Neuronal stem cell (in vitro differentiated cells): ENCODE measurements around the gene FAM210A.
"Not testable (repeated sequence)": the region's sequence is repeated elsewhere in the genome, so short reads cannot be mapped to it uniquely, and the experiment has no call there.

ENCODE experiments used
- DNase-seq: peaks from one replicate; pipeline ENCODE4 v3.0.0-alpha.2; 2013; ENCODE audit warnings: low spot score
- H2AFZ ChIP-seq: one replicate; pipeline ENCODE4 v1.6.1; 2013; ENCODE audit warnings: mild to moderate bottlenecking, low read length, inconsistent platforms
- H2AK5ac ChIP-seq: 2 replicates; pipeline ENCODE4 v1.6.1; 2013; ENCODE audit warnings: low read depth, mild to moderate bottlenecking, inconsistent platforms, low read length, moderate library complexity, mixed read lengths
- H2BK120ac ChIP-seq: 2 replicates; pipeline ENCODE4 v1.6.1; 2013; ENCODE audit warnings: low read depth, mild to moderate bottlenecking, inconsistent platforms, low read length, moderate library complexity, mixed read lengths
- H2BK12ac ChIP-seq: one replicate; pipeline ENCODE4 v1.6.1; 2013; ENCODE audit warnings: low read length, inconsistent platforms
- H2BK15ac ChIP-seq: 2 replicates; pipeline ENCODE4 v1.6.1; 2013; ENCODE audit warnings: mild to moderate bottlenecking, low read length, inconsistent platforms, mixed read lengths
- H2BK5ac ChIP-seq: one replicate; pipeline ENCODE4 v1.6.1; 2013; ENCODE audit warnings: inconsistent platforms, mild to moderate bottlenecking, low read length, moderate library complexity
- H3K14ac ChIP-seq: one replicate; pipeline ENCODE4 v1.6.1; 2013; ENCODE audit warnings: low read length, inconsistent platforms
- H3K18ac ChIP-seq: 2 replicates; pipeline ENCODE4 v1.6.1; 2013; ENCODE audit warnings: low read length, inconsistent platforms
- H3K23ac ChIP-seq: 2 replicates; pipeline ENCODE4 v1.6.1; 2013; ENCODE audit warnings: low read depth, mild to moderate bottlenecking, mixed read lengths, low read length, inconsistent platforms; ENCODE audit not compliant: poor library complexity
- H3K27ac ChIP-seq: replicated peaks from 3 replicates; pipeline ENCODE4 v1.5.1; 2013; ENCODE audit warnings: low read length, inconsistent platforms
- H3K27me3 ChIP-seq, 3 experiments: 2 replicates each; pipeline ENCODE4 v1.6.1; 2013; ENCODE audit warnings: low read length in 3 of 3, mild to moderate bottlenecking in 2 of 3, inconsistent platforms in 1 of 3, low read depth in 1 of 3, mixed read lengths in 1 of 3, moderate library complexity in 1 of 3; ENCODE audit not compliant: control insufficient read depth in 3 of 3, insufficient read depth in 3 of 3
- H3K36me3 ChIP-seq, 2 donors: replicated peaks in 1 of 2; 2 replicates each; pipeline ENCODE4 v1.6.1; 2013; ENCODE audit warnings: low read length in 2 of 2; ENCODE audit not compliant: control insufficient read depth in 2 of 2, insufficient read depth in 2 of 2
- H3K4ac ChIP-seq: 2 replicates; pipeline ENCODE4 v1.6.1; 2013; ENCODE audit warnings: inconsistent platforms, mild to moderate bottlenecking, low read length, moderate library complexity
- H3K4me1 ChIP-seq, 2 donors: 1 replicate in 1 of 2; 2 replicates in 1 of 2; pipeline ENCODE4 v1.6.1; 2013; ENCODE audit warnings: low read length in 2 of 2, low read depth in 1 of 2; ENCODE audit not compliant: control insufficient read depth in 2 of 2, insufficient read depth in 1 of 2
- H3K4me2 ChIP-seq: one replicate; pipeline ENCODE4 v1.6.1; 2013; ENCODE audit warnings: mild to moderate bottlenecking, low read length, inconsistent platforms; ENCODE audit not compliant: insufficient read depth, poor library complexity, severe bottlenecking
- H3K4me3 ChIP-seq, 2 donors: 2 replicates each; pipeline ENCODE4 v1.5.1; 2013; ENCODE audit warnings: low read length in 2 of 2, mild to moderate bottlenecking in 2 of 2, inconsistent platforms in 1 of 2, moderate library complexity in 1 of 2
- H3K79me1 ChIP-seq: one replicate; pipeline ENCODE4 v1.6.1; 2013; ENCODE audit warnings: low read depth, mild to moderate bottlenecking, inconsistent platforms, low read length, moderate library complexity
- H3K9ac ChIP-seq: one replicate; pipeline ENCODE4 v1.6.1; 2013; ENCODE audit warnings: mild to moderate bottlenecking, low read depth, low read length, inconsistent platforms; ENCODE audit not compliant: poor library complexity
- H3K9me3 ChIP-seq, 2 donors: replicated peaks in 1 of 2; 2 replicates each; pipeline versions ENCODE3 to v1.6.1; 2013; ENCODE audit warnings: low read length in 2 of 2, mild to moderate bottlenecking in 2 of 2, inconsistent platforms in 1 of 2, low read depth in 1 of 2, mixed read lengths in 1 of 2, moderate library complexity in 1 of 2; ENCODE audit not compliant: control insufficient read depth in 2 of 2, insufficient read depth in 1 of 2
- H4K8ac ChIP-seq: one replicate; pipeline ENCODE4 v1.6.1; 2013; ENCODE audit warnings: low read depth, mild to moderate bottlenecking, inconsistent platforms, low read length, moderate library complexity
- H4K91ac ChIP-seq: one replicate; pipeline ENCODE4 v1.6.1; 2013; ENCODE audit warnings: low read length, low read depth, mild to moderate bottlenecking, inconsistent platforms; ENCODE audit not compliant: poor library complexity
- WGBS, 2 donors: extraction: QIAGEN DNeasy Blood & Tissue Kit; methylation state at CpG; one replicate each; pipeline ENCODE4 v1.1.7; 2013; ENCODE audit warnings: missing lambda C conversion rate in 2 of 2, mixed read lengths in 1 of 2; ENCODE audit not compliant: insufficient read length in 2 of 2, insufficient replicate concordance in 1 of 2; ENCODE audit errors: extremely low coverage in 2 of 2; 5-methylcytosine and 5-hydroxymethylcytosine counted together

The FAM210A gene

GRCh38 chr18:13695337-13695736 lies 31.0 kb downstream of the FAM210A start:
- H2BK15ac ChIP-seq, H4K8ac ChIP-seq, H3K4me1 ChIP-seq, H3K79me1 ChIP-seq, H2AFZ ChIP-seq, H2BK120ac ChIP-seq, H3K4ac ChIP-seq, H4K91ac ChIP-seq, H3K9ac ChIP-seq, H3K36me3 ChIP-seq, H2BK5ac ChIP-seq, H3K27me3 ChIP-seq, H3K14ac ChIP-seq, H3K27ac ChIP-seq, H3K4me3 ChIP-seq, H2BK12ac ChIP-seq, H3K18ac ChIP-seq, H3K23ac ChIP-seq, H3K4me2 ChIP-seq, DNase-seq, H2AK5ac ChIP-seq: not testable (repeated sequence)
- H3K9me3 ChIP-seq = peaks cover 10 to 15% of the 10 kb centered on the region in 2 donors
- no CpG with 5 or more reads among the region's 5 CpGs for WGBS, 2 donors

- not testable (repeated sequence) for H3K4ac ChIP-seq, H2BK15ac ChIP-seq, H3K79me1 ChIP-seq, H3K36me3 ChIP-seq, H3K23ac ChIP-seq, H3K27ac ChIP-seq, H2AFZ ChIP-seq, H3K9ac ChIP-seq, H2BK5ac ChIP-seq, H2BK120ac ChIP-seq, H4K8ac ChIP-seq, H3K4me1 ChIP-seq, H4K91ac ChIP-seq, H3K18ac ChIP-seq, H3K14ac ChIP-seq, DNase-seq, H3K4me2 ChIP-seq, H3K27me3 ChIP-seq, H3K4me3 ChIP-seq, H2BK12ac ChIP-seq, H2AK5ac ChIP-seq
- no CpG with 5 or more reads among the region's 9 CpGs for WGBS, 2 donors
- peaks cover 0 to 14% of the 10 kb centered on the region in 2 donors for H3K9me3 ChIP-seq
Measured at GRCh38 chr18:13690060-13690459, 36.3 kb downstream of the FAM210A start.

GRCh38 chr18:13688191-13689136 lies 37.9 kb downstream of the FAM210A start:
- no peak overlapping the region for H3K23ac ChIP-seq
- no peaks in the 10 kb centered on the region for H3K27me3 ChIP-seq
- H3K36me3 ChIP-seq = no peaks in the 10 kb centered on the region
- no peaks in the 10 kb centered on the region for H3K4me1 ChIP-seq
- H3K18ac ChIP-seq = no peak overlapping the region
- H3K4me3 ChIP-seq = no peak overlapping the region
- no peak overlapping the region for H2AFZ ChIP-seq
- H2BK15ac ChIP-seq = no peak overlapping the region
- no CpG with 5 or more reads among the region's 21 CpGs for WGBS, 2 donors
- no peak overlapping the region for H4K8ac ChIP-seq
- no peak overlapping the region for H2BK5ac ChIP-seq
- H4K91ac ChIP-seq = no peak overlapping the region
- H3K14ac ChIP-seq = peak overlapping the region; percentile 14
- peaks cover 0 to 14% of the 10 kb centered on the region in 2 donors for H3K9me3 ChIP-seq
- no peak for DNase-seq
- H3K4ac ChIP-seq = no peak overlapping the region
- no peak overlapping the region for H3K27ac ChIP-seq
- no peak overlapping the region for H2BK12ac ChIP-seq
- no peak overlapping the region for H2BK120ac ChIP-seq
- H2AK5ac ChIP-seq = no peak overlapping the region
- no peak overlapping the region for H3K4me2 ChIP-seq
- H3K9ac ChIP-seq = no peak overlapping the region
- H3K79me1 ChIP-seq = peaks cover 3% of the 10 kb centered on the region

GRCh38 chr18:13684546-13684945 lies 41.8 kb downstream of the FAM210A start:
- no CpG with 5 or more reads among the region's 4 CpGs for WGBS, 2 donors

More at GRCh38 chr18:13684546-13684945, 41.8 kb downstream of the FAM210A start:
- Histone ChIP-seq H4K8ac (no peak overlapping the region), H2AK5ac (no peak overlapping the region), H2BK5ac (no peak overlapping the region), H3K4me1 (no peaks in the 10 kb centered on the region), H3K79me1 (peaks cover 3% of the 10 kb centered on the region), H3K9ac (no peak overlapping the region), H2AFZ (no peak overlapping the region), H3K36me3 (peaks cover 0 to 12% of the 10 kb centered on the region in 2 donors), H3K14ac (no peak overlapping the region), H3K9me3 (peaks cover 0 to 14% of the 10 kb centered on the region in 2 donors), H3K18ac (no peak overlapping the region), H2BK15ac (no peak overlapping the region), H3K27ac (no peak overlapping the region), H2BK120ac (no peak overlapping the region), H3K23ac (no peak overlapping the region), H3K4me2 (no peak overlapping the region), H3K4me3 (no peak overlapping the region), H4K91ac (no peak overlapping the region), H3K4ac (no peak overlapping the region), H2BK12ac (no peak overlapping the region), H3K27me3 (no peaks in the 10 kb centered on the region)
- DNase-seq = no peak
